HEK293 (cell line): ENCODE data around the gene CSK.

Source experiments
- CTCF ChIA-PET: fragments of 350-600 bp; formaldehyde crosslinking; extraction: SDS; loops from one replicate; lab custom pipeline; 2021; ENCODE audit warnings: antibody characterized with exemption; lab: Yijun Ruan, JAX
- POLR2A ChIA-PET: fragments of 300-600 bp; formaldehyde crosslinking; extraction: SDS; loops from one replicate; lab custom pipeline; 2020; ENCODE audit warnings: antibody characterized with exemption, inconsistent platforms; lab: Yijun Ruan, JAX
- H3K27ac ChIP-seq: fragments of 200-500 bp; sonication (Bioruptor generic); 2 replicates; pipeline ENCODE4 v1.5.1; 2014; ENCODE audit warnings: low read depth, low read length, control low read depth, inconsistent platforms; ENCODE audit errors: extremely low read depth
- H3K36me3 ChIP-seq, 2 experiments: fragments of 200-500 bp in 1 of 2; sonication (Bioruptor generic) in 1 of 2; 1 replicate in 1 of 2; 2 replicates in 1 of 2; pipeline ENCODE4 v1.5.1; 2014 to 2017; ENCODE audit warnings: inconsistent platforms in 2 of 2, low read length in 2 of 2; ENCODE audit not compliant: control insufficient read depth in 2 of 2, insufficient read depth in 1 of 2
- H3K4me1 ChIP-seq: fragments of 200-500 bp; sonication (Bioruptor generic); 2 replicates; pipeline ENCODE4 v1.5.1; 2014; ENCODE audit warnings: mild to moderate bottlenecking, low read length, inconsistent platforms; ENCODE audit not compliant: control insufficient read depth, insufficient read depth
- H3K4me3 ChIP-seq: 2 replicates; pipeline ENCODE4 v1.5.1; 2011; ENCODE audit warnings: low read depth, mild to moderate bottlenecking, control low read depth, low read length, moderate library complexity
- H3K9me3 ChIP-seq: fragments of 200-500 bp; sonication (Bioruptor generic); 2 replicates; pipeline ENCODE4 v1.5.1; 2014; ENCODE audit warnings: low read depth, low read length, inconsistent platforms; ENCODE audit not compliant: control insufficient read depth, insufficient read depth
- CTCF ChIP-seq: fragments of 450-650 bp; formaldehyde crosslinking; IDR thresholded peaks from 2 replicates; pipeline ENCODE4 v1.5.1; 2016; ENCODE audit warnings: missing biosample characterization, missing genetic modification characterization
- OSR2 ChIP-seq: fragments of 450-650 bp; formaldehyde crosslinking; IDR thresholded peaks from 2 replicates; pipeline ENCODE4 v1.5.1; 2016; ENCODE audit warnings: missing biosample characterization, missing genetic modification characterization
- RBAK ChIP-seq: fragments of 450-650 bp; formaldehyde crosslinking; IDR thresholded peaks from 2 replicates; pipeline ENCODE4 v1.5.1; 2016; ENCODE audit warnings: missing biosample characterization, missing genetic modification characterization
- SP2 ChIP-seq: fragments of 450-650 bp; formaldehyde crosslinking; IDR thresholded peaks from 2 replicates; pipeline ENCODE4 v1.5.1; 2016; ENCODE audit warnings: missing biosample characterization, missing genetic modification characterization
- YY1 ChIP-seq: fragments of 450-650 bp; formaldehyde crosslinking; IDR thresholded peaks from 2 replicates; pipeline ENCODE4 v1.5.1; 2018; ENCODE audit warnings: missing biosample characterization, missing genetic modification characterization
- ZBTB10 ChIP-seq: fragments of 450-650 bp; formaldehyde crosslinking; IDR thresholded peaks from 2 replicates; pipeline ENCODE4 v1.5.1; 2016; ENCODE audit warnings: missing biosample characterization, missing genetic modification characterization
- ZBTB49 ChIP-seq: fragments of 450-650 bp; formaldehyde crosslinking; IDR thresholded peaks from 2 replicates; pipeline ENCODE4 v1.5.1; 2016; ENCODE audit warnings: missing biosample characterization, missing genetic modification characterization, low read depth
- ZBTB6 ChIP-seq: fragments of 450-650 bp; formaldehyde crosslinking; IDR thresholded peaks from 2 replicates; pipeline ENCODE4 v1.5.1; 2017; ENCODE audit warnings: missing biosample characterization, missing genetic modification characterization
- ZEB2 ChIP-seq: fragments of 450-650 bp; formaldehyde crosslinking; IDR thresholded peaks from 2 replicates; pipeline ENCODE4 v1.5.1; 2016; ENCODE audit warnings: missing biosample characterization, missing genetic modification characterization
- ZNF146 ChIP-seq: fragments of 450-650 bp; formaldehyde crosslinking; IDR thresholded peaks from 2 replicates; pipeline ENCODE4 v1.5.1; 2016; ENCODE audit warnings: missing biosample characterization, missing genetic modification characterization
- ZNF175 ChIP-seq: fragments of 450-650 bp; formaldehyde crosslinking; IDR thresholded peaks from 2 replicates; pipeline ENCODE4 v1.5.1; 2016; ENCODE audit warnings: missing biosample characterization, missing genetic modification characterization
- ZNF26 ChIP-seq: fragments of 450-650 bp; formaldehyde crosslinking; IDR thresholded peaks from 2 replicates; pipeline ENCODE4 v1.5.1; 2016; ENCODE audit warnings: missing biosample characterization, missing genetic modification characterization
- ZNF311 ChIP-seq: fragments of 450-650 bp; formaldehyde crosslinking; IDR thresholded peaks from 2 replicates; pipeline ENCODE4 v1.5.1; 2017; ENCODE audit warnings: missing biosample characterization, missing genetic modification characterization, borderline replicate concordance
- ZNF510 ChIP-seq: fragments of 450-650 bp; formaldehyde crosslinking; IDR thresholded peaks from 2 replicates; pipeline ENCODE4 v1.5.1; 2018; ENCODE audit warnings: mild to moderate bottlenecking, missing genetic modification characterization, missing biosample characterization; ENCODE audit not compliant: insufficient replicate concordance
- ZNF529 ChIP-seq: fragments of 450-650 bp; formaldehyde crosslinking; IDR thresholded peaks from 2 replicates; pipeline ENCODE4 v1.5.1; 2017; ENCODE audit warnings: missing genetic modification characterization, missing biosample characterization; ENCODE audit not compliant: insufficient replicate concordance
- ZNF600 ChIP-seq: fragments of 450-650 bp; formaldehyde crosslinking; IDR thresholded peaks from 2 replicates; pipeline ENCODE4 v1.5.1; 2016; ENCODE audit warnings: missing biosample characterization, missing genetic modification characterization
- ZNF785 ChIP-seq: fragments of 450-650 bp; formaldehyde crosslinking; IDR thresholded peaks from 2 replicates; pipeline ENCODE4 v1.5.1; 2016; ENCODE audit warnings: missing biosample characterization, missing genetic modification characterization
- ZSCAN5A ChIP-seq: fragments of 450-650 bp; formaldehyde crosslinking; IDR thresholded peaks from 2 replicates; pipeline ENCODE4 v1.5.1; 2016; ENCODE audit warnings: missing biosample characterization, missing genetic modification characterization

CSK gene

GRCh38 chr15:74839526-74840395, 57.9 kb downstream of the CSK start:
- Histone ChIP-seq H3K4me1 (peaks cover 10% of the 10 kb centered on the region), H3K9me3 (no peaks in the 10 kb centered on the region), H3K36me3 (peaks cover 7 to 54% of the 10 kb centered on the region in 2 experiments; a peak in 2 of 3 replicates), H3K27ac (no peak overlapping the region), H3K4me3 (no peak overlapping the region)
- no peak for TF ChIP-seq ZSCAN5A (tag by site-specific recombination)
- no peak for TF ChIP-seq ZNF146 (tag by site-specific recombination)
- TF ChIP-seq ZBTB6 = peak; percentile 79; the same call in 1 of the 2 replicates
- TF ChIP-seq ZBTB10 = 0 out of 2 replicates have a peak, but pooled peaks have one; percentile 19
- peak; percentile 64 for TF ChIP-seq CTCF (tag by site-specific recombination)
- no peak for TF ChIP-seq ZEB2 (tag by site-specific recombination)
- no peak for TF ChIP-seq OSR2 (tag by site-specific recombination)
- peak; percentile 78 for TF ChIP-seq ZNF600 (tag by site-specific recombination)
- TF ChIP-seq RBAK = no peak
- TF ChIP-seq ZNF175 = no peak
- no peak for TF ChIP-seq ZNF785 (tag by site-specific recombination)
- no peak for TF ChIP-seq ZNF311 (tag by site-specific recombination)
- CTCF ChIA-PET = interaction anchor here (0.7 to 2.4 kb wide), 2 partner anchors 35 to 69 kb away, joined by 3 to 9 read pairs; no protein-coding TSS in a partner anchor
- POLR2A ChIA-PET = interaction anchor here (0.6 to 0.9 kb wide), 2 partner anchors 30 to 62 kb away, joined by 3 read pairs; no protein-coding TSS in a partner anchor

- Histone ChIP-seq H3K4me3 (no peak overlapping the region), H3K27ac (no peak overlapping the region), H3K36me3 (peaks cover 5 to 59% of the 10 kb centered on the region in 2 experiments), H3K9me3 (no peaks in the 10 kb centered on the region), H3K4me1 (peaks cover 10% of the 10 kb centered on the region)
- CTCF ChIA-PET = interaction anchor here (0.6 to 4.5 kb wide), 9 partner anchors 8 to 534 kb away, joined by 3 to 29 read pairs (median 4); no protein-coding TSS in a partner anchor
- POLR2A ChIA-PET = interaction anchor here (0.6 to 2.3 kb wide), 6 partner anchors 29 to 118 kb away, joined by 3 to 12 read pairs (median 5); partner anchors contain the start of gene MPI
- no peak for TF ChIP-seq SP2 (tag by site-specific recombination)
- no peak for TF ChIP-seq ZNF529 (tag by site-specific recombination)
- TF ChIP-seq ZNF26 = no peak
- TF ChIP-seq YY1 = no peak
- no peak for TF ChIP-seq ZNF510 (tag by site-specific recombination)
- TF ChIP-seq ZBTB49 (tag by site-specific recombination) = no peak
Measured at GRCh38 chr15:74840851-74841775, 59.2 kb downstream of the CSK start.
